ENCODE data around the gene ARSB.

- TF ChIP-seq CTCF (IDR thresholded peaks at IDR 0.05), result no peak
- no peak for TF ChIP-seq EP300 (IDR thresholded peaks at IDR 0.05)
These were observed 165.4 kb downstream of the ARSB start for GRCh38 chr5:78819707-78820106.
